ENCODE results near the gene NCOA5.

DNA sequence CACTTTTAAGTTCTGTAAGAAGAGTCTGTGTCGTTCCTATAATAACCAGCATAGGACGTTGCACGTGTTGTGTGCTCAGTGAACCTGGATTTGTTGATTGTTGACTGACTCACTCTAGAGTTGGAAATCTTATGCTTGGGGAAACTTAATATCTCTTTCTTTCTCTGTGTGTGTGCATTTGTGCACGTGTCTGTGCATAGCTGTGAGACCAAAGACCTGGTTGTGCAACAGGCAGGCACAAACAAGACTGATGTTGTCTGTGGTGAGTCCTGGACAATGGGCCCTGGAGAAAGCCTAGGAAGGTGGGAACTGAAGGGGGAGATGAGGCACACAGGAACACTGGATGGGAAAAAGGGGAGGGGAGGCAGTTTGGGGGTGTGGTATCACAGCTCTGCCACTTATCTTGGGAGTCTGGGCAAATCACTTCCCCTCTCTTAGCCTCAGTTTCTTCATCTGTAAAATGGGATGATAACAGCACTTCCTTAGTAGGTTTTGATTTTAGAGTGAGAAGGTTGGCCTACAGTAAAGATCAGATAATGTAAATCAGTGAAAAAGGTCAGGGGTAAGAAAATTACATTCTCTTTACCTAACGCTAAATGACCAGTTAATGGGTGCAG lies 36.8 kb upstream of the NCOA5 start:
- TF ChIP-seq, protein P1, sequence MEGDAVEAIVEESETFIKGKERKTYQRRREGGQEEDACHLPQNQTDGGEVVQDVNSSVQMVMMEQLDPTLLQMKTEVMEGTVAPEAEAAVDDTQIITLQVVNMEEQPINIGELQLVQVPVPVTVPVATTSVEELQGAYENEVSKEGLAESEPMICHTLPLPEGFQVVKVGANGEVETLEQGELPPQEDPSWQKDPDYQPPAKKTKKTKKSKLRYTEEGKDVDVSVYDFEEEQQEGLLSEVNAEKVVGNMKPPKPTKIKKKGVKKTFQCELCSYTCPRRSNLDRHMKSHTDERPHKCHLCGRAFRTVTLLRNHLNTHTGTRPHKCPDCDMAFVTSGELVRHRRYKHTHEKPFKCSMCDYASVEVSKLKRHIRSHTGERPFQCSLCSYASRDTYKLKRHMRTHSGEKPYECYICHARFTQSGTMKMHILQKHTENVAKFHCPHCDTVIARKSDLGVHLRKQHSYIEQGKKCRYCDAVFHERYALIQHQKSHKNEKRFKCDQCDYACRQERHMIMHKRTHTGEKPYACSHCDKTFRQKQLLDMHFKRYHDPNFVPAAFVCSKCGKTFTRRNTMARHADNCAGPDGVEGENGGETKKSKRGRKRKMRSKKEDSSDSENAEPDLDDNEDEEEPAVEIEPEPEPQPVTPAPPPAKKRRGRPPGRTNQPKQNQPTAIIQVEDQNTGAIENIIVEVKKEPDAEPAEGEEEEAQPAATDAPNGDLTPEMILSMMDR (IDR thresholded peaks at IDR 0.05): no peak
- TF ChIP-seq RELA (CRISPR knock-in tag; IDR thresholded peaks at IDR 0.05; ENCODE audit: borderline replicate concordance) (no peak), FOXJ3 (CRISPR knock-in tag; IDR thresholded peaks at IDR 0.05; ENCODE audit: borderline replicate concordance) (no peak)
- TF ChIP-seq, protein P2, sequence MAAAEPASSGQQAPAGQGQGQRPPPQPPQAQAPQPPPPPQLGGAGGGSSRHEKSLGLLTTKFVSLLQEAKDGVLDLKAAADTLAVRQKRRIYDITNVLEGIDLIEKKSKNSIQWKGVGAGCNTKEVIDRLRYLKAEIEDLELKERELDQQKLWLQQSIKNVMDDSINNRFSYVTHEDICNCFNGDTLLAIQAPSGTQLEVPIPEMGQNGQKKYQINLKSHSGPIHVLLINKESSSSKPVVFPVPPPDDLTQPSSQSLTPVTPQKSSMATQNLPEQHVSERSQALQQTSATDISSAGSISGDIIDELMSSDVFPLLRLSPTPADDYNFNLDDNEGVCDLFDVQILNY (CRISPR knock-in tag; IDR thresholded peaks at IDR 0.05): no peak
- TF ChIP-seq, protein P3, sequence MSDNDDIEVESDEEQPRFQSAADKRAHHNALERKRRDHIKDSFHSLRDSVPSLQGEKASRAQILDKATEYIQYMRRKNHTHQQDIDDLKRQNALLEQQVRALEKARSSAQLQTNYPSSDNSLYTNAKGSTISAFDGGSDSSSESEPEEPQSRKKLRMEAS (CRISPR knock-in tag; IDR thresholded peaks at IDR 0.05): no peak
- TF ChIP-seq, protein P4, sequence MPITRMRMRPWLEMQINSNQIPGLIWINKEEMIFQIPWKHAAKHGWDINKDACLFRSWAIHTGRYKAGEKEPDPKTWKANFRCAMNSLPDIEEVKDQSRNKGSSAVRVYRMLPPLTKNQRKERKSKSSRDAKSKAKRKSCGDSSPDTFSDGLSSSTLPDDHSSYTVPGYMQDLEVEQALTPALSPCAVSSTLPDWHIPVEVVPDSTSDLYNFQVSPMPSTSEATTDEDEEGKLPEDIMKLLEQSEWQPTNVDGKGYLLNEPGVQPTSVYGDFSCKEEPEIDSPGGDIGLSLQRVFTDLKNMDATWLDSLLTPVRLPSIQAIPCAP (CRISPR knock-in tag; IDR thresholded peaks at IDR 0.05): no peak
